GM13976 (cell line): ENCODE measurements around the gene ANXA11.
A peak's percentile ranks its signal among the peaks of the same experiment; 100 is the strongest.
"Not testable (repeated sequence)": the region's sequence is repeated elsewhere in the genome, so short reads cannot be mapped to it uniquely, and the experiment has no call there.

ENCODE experiments used
- DNase-seq: peaks from one replicate; pipeline ENCODE4 v3.0.0; 2012; ENCODE audit warnings: low spot score
- in situ Hi-C: fragments of 300-500 bp; cut with MboI; formaldehyde crosslinking; loops from one replicate; pipeline ENCODE4 v1.12.0; 2022; ENCODE audit warnings: low sequenced_read_pairs, mixed read lengths, inconsistent platforms; ENCODE audit not compliant: unreplicated experiment
- TF ChIP-seq, protein P1 (sequence below): IDR thresholded peaks from 2 replicates; pipeline ENCODE4 v1.5.1; 2012; ENCODE audit warnings: borderline replicate concordance, mild to moderate bottlenecking; ENCODE audit not compliant: insufficient read depth; ENCODE audit errors: extremely low read depth, missing control alignments, control extremely low read depth

ANXA11 gene

DNA sequence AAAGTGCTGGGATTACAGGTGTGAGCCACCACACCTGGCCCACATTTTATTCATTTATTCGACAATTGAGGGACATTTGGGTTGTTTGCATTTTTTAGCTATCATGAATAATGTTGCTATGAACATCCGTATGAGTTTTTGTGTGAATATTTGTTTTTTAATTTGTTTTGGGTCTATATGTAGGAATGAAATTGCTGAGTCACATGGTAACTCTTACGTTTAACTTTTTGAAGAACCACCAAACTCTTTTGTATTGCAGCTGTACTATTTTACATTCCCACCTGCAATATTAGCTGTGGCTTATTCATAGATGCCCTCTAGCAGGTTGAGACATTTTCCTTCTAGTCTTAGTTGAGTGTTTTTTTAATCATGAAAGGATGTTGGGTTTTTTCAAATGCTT is 58.4 kb downstream of the ANXA11 start:
- in situ Hi-C loops = no loop called here
- DNase-seq = no peak
- TF ChIP-seq, protein P1, sequence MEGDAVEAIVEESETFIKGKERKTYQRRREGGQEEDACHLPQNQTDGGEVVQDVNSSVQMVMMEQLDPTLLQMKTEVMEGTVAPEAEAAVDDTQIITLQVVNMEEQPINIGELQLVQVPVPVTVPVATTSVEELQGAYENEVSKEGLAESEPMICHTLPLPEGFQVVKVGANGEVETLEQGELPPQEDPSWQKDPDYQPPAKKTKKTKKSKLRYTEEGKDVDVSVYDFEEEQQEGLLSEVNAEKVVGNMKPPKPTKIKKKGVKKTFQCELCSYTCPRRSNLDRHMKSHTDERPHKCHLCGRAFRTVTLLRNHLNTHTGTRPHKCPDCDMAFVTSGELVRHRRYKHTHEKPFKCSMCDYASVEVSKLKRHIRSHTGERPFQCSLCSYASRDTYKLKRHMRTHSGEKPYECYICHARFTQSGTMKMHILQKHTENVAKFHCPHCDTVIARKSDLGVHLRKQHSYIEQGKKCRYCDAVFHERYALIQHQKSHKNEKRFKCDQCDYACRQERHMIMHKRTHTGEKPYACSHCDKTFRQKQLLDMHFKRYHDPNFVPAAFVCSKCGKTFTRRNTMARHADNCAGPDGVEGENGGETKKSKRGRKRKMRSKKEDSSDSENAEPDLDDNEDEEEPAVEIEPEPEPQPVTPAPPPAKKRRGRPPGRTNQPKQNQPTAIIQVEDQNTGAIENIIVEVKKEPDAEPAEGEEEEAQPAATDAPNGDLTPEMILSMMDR = no peak

DNA sequence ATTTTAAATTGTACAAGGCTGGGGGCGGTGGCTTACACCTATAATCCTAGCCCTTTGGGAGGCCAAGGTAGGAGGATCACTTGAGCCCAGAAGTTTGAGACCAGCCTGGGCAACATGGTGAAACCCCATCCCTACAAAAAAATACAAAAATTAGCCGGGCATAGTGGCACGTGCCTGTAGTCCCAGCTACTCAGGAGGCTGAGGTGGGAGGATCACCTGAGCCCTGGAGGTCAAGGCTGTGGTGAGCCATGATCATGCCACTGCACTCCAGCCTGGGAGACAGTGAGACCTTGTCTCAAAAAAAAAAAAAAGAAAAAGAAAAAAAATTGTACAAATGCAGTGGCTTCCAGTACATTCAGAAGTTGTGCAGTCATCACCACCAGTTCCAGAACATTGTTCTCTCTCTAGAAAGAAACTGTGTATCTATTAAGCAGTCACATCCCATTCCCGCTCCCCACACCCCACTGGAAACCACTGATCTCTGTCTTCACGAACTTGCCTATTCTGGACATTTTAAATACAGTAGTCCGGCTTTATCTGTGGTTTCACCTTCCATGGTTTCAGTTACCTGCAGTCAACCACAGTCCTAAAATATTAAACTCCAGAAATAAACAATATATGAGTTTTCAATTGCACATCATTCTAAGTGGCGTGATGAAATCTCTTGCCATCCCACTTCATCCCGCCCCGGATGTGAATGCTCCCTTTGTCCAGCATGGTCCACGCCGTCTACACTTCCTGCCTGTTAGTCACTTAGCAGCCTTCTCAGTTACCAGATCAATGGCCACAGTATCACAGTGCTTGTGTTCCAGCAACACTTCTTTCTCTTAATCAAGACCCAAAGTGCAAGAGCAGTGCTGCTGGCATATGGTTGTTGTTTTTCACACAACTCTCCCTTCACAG is 59.7 kb downstream of the ANXA11 start:
- in situ Hi-C loops, DNase-seq: not testable (repeated sequence)

GRCh38 chr10:80144696-80145131 is 60.6 kb downstream of the ANXA11 start:
- TF ChIP-seq, protein P1 = no peak
- DNase-seq = no peak
- in situ Hi-C loops = no loop called here

- TF ChIP-seq, protein P1 = no peak
- in situ Hi-C loops = no loop called here
- DNase-seq = peak; percentile 59
Observed at GRCh38 chr10:80144067-80144695, 61.2 kb downstream of the ANXA11 start.

- TF ChIP-seq, protein P1 = no peak
- no peak for DNase-seq
- in situ Hi-C loops = no loop called here
Observed at GRCh38 chr10:80141696-80142460, 63.5 kb downstream of the ANXA11 start.

- TF ChIP-seq, protein P1 = no peak
- in situ Hi-C loops = no loop called here
- DNase-seq = no peak
Observed at GRCh38 chr10:80140251-80140650, 65.1 kb downstream of the ANXA11 start.
